ENCODE results near the gene SYCE1.

DNA sequence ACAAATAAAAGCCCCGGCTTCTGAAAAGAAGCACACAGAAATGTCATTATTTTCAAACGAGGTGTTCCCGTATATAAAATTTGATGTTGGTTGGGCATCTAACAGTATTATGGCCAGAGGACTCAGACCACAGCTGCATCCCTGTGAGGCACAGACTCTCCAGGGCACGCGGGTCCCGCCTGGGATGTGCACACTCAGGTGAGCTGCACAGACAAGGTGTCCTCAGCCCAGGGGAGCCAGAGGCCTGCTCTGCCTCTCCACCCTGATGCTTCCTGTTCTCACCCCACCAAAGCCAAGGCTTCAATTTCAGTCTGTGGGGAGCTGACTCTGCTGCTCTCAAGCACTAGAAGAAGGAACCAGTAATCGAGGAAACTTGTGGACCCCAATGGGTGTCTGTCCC, 39.9 kb downstream of the SYCE1 start:
- TF ChIP-seq, protein P1, sequence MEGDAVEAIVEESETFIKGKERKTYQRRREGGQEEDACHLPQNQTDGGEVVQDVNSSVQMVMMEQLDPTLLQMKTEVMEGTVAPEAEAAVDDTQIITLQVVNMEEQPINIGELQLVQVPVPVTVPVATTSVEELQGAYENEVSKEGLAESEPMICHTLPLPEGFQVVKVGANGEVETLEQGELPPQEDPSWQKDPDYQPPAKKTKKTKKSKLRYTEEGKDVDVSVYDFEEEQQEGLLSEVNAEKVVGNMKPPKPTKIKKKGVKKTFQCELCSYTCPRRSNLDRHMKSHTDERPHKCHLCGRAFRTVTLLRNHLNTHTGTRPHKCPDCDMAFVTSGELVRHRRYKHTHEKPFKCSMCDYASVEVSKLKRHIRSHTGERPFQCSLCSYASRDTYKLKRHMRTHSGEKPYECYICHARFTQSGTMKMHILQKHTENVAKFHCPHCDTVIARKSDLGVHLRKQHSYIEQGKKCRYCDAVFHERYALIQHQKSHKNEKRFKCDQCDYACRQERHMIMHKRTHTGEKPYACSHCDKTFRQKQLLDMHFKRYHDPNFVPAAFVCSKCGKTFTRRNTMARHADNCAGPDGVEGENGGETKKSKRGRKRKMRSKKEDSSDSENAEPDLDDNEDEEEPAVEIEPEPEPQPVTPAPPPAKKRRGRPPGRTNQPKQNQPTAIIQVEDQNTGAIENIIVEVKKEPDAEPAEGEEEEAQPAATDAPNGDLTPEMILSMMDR (IDR thresholded peaks at IDR 0.05), result no peak
- no peak for TF ChIP-seq POLR2A (IDR thresholded peaks at IDR 0.05)
